WI38 (cell line): Measurements from ENCODE around the gene CITED4.

ENCODE experiments used
- H3K4me3 ChIP-seq: 2 replicates; pipeline ENCODE4 v1.5.1; 2011; ENCODE audit warnings: low read depth, mild to moderate bottlenecking, control low read depth, low read length
- TF ChIP-seq, protein P1 (sequence below): IDR thresholded peaks from 2 replicates; pipeline ENCODE4 v1.5.1; 2012; ENCODE audit warnings: low read depth, mild to moderate bottlenecking, control low read depth, low read length

Gene CITED4

DNA sequence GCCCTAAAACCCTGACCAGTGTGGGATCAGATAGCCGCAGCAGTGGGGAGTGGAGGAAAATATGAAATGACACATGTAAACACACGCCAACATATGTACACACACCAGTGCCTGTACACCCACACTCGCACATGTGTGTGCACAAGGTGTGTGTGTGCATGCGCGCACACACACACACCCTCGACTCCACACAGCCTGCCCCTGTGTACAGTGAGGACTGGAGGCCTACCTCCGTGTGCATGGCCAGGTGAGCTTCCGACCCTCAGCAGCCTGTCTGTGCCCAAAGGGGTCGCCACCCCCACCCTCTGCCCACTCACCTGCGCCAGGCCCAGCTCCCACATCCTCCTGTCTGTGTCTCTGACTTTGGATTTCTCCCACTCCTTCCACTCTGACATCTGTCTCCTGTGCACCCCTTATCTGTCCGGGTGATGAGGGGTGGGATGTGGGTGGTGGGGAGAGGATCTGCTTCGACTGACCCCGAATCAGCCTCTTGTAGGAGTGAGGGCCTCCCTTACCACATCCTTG lies 31.7 kb downstream of the CITED4 start:
- no peak overlapping the region for H3K4me3 ChIP-seq
- TF ChIP-seq, protein P1, sequence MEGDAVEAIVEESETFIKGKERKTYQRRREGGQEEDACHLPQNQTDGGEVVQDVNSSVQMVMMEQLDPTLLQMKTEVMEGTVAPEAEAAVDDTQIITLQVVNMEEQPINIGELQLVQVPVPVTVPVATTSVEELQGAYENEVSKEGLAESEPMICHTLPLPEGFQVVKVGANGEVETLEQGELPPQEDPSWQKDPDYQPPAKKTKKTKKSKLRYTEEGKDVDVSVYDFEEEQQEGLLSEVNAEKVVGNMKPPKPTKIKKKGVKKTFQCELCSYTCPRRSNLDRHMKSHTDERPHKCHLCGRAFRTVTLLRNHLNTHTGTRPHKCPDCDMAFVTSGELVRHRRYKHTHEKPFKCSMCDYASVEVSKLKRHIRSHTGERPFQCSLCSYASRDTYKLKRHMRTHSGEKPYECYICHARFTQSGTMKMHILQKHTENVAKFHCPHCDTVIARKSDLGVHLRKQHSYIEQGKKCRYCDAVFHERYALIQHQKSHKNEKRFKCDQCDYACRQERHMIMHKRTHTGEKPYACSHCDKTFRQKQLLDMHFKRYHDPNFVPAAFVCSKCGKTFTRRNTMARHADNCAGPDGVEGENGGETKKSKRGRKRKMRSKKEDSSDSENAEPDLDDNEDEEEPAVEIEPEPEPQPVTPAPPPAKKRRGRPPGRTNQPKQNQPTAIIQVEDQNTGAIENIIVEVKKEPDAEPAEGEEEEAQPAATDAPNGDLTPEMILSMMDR, result no peak

DNA sequence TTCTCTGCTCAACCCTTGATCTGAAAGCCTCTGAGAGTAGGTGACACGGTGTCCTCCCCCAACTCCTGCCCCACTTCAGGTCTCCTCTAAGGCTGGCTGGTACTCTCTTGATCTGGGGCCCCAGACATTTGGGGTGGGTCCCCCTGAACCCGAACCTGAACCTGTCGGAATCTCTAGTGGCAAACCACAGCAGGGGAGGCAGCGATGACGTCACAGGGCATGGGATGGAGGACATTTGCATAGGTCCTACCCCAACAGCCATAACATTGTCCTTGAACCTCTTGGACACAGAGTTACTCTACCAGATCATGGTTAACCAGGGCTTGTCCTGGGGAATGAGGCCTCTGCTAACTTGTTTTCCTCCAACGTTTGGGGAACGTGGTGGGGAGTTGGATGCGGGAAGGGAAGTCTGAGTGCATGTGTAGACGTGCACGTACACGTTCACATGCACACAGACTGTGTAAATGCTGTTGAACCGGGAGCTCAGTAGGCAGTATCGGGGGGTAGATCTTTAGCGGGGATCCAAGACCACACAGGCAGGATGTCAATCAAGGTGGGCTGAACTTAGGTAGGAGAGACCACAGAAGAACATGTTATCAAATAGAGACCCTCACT lies 32.4 kb downstream of the CITED4 start:
- TF ChIP-seq, protein P1, result no peak
- H3K4me3 ChIP-seq, result no peak overlapping the region

DNA sequence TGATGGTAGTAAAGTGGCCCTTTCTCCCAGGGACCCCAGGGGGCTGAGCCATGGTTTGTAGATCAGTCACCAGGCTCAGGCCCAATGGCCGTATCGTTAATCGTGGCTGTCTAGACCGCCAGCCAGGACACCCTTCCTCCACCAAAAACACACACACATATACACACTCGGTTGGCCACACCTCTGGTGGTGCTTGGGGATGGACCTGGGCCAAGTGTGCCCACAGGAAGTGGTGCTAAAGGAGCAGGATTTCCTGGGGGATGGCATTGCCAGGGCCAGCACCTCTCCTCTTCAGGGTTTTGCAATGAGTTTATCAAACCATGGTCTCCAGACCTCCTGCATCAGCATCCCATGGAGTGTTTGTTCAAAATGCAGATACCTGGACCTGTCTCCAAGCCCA lies 36.2 kb downstream of the CITED4 start:
- TF ChIP-seq, protein P1, result no peak
- H3K4me3 ChIP-seq, result no peak overlapping the region

DNA sequence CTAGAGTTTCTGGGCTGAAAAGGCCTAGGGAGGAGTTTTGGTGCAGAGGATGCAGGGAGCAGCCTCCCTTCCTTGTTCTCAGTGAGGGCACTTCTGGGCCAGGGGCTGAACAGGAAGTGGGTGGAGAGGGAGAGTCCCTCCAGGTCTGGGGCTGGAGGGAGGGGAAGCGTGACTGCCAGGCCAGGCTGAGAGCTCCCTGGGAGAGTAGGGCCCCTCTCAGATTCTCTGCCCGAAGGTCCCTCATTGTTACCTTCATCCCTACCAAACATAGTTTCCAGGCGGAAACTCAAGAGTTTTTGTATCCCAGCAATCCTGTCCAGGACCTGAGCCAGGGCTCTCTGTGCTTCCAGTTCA lies 36.8 kb downstream of the CITED4 start:
- H3K4me3 ChIP-seq, result no peak overlapping the region
- TF ChIP-seq, protein P1, result no peak

DNA sequence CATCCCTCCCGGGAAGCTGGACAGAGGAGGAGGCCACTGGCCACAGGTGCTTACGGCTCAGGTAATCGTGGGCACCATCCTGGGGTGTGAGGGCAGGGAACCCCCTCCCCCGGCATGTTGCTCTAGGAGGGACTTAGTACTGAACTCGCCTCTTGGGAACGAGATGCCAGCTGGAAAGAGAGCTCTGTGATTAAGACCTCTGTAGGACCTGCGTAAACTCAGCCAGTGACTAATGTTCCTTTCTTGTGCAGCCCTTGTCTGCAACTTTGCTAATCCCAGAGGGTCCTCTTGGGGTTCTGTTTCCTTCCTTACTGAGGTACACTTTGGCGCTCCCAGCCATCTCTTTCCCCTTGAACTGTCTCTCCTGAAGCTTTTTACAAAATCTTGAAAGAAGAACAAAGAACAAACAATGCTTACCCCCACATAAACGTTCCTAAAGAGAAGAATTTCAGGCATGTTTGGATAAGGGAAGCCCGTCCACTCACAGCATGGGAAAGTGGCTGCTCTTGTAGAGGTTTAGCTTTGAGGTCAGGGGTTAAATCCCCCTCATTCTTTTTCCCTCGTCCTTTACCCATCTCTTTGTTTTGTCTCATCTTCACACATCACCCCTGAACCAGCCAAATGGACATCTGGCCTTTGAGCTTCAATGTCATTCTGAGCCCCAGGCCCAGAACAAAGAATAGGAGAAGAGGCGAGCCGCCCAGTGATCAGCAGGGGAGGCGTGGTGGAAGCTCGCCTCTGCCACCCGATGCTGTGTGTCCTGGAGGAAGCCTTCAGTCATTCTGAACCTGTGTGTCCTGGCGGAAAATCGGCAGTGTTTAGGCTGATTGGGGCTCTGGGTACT lies 37.4 kb downstream of the CITED4 start:
- no peak overlapping the region for H3K4me3 ChIP-seq
- TF ChIP-seq, protein P1, result no peak

DNA sequence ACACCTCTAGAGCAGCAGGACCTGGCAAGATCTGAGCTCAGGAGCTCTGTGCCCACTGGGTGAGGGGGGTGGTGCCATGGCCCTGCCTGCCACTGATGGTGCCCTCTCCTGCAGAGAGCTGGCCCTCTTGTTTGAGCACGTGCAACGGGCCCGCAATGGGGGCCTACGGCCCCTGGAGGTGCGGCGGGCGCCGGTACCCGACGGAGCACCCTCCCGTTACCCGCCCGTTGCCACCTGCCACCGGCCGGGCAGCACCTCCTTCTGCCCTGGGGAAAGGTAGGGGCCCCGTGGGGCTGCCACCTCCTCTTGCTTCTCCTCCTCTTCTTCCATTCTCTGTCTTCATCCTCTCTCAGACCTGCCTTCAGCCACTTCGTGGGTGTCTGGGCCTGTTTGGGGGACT lies 38.2 kb downstream of the CITED4 start:
- TF ChIP-seq, protein P1, result no peak
- H3K4me3 ChIP-seq, result no peak overlapping the region

DNA sequence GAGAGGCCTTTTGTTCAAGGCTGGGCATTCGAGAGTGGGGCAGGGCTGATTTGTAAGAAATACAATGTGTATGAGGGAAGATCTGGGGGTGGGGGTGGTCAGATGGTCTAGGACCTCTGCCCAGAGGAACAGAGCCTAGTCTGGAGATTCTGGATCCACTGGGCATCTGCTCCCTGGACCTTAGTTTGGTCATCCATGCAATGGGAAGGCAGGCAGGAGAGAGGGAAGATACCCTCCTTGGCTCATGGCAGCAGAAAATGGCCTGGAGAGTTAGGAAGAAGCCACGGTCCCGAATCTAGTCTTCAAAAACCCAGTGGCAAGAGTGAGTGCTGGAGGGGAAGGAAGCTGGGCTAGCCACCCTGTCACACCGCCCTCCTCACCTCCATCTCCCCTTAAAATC lies 38.8 kb downstream of the CITED4 start:
- H3K4me3 ChIP-seq, result no peak overlapping the region
- TF ChIP-seq, protein P1, result no peak
